Vagina (tissue), 2 donors: ENCODE measurements around the gene SSUH2.
"Not testable (repeated sequence)": the region's sequence is repeated elsewhere in the genome, so short reads cannot be mapped to it uniquely, and the experiment has no call there.

Experiments used
- POLR2A ChIP-seq, 2 donors: fragments of 450-650 bp; IDR thresholded peaks; one replicate each; pipeline ENCODE4 v1.6.1; 2017; ENCODE audit warnings: antibody characterized with exemption in 2 of 2, mild to moderate bottlenecking in 2 of 2, moderate library complexity in 2 of 2
- POLR2AphosphoS5 ChIP-seq, 2 donors: sonication (generic); formaldehyde crosslinking; IDR thresholded peaks; one replicate each; pipeline ENCODE4 v1.9.0; 2017; ENCODE audit warnings: antibody characterized with exemption in 2 of 2, mild to moderate bottlenecking in 2 of 2, low read depth in 1 of 2; ENCODE audit not compliant: insufficient read depth in 1 of 2
- TF ChIP-seq, protein P1 (sequence below), 3 experiments: fragments of 450-650 bp in 2 of 3; fragments of 200-600 bp in 1 of 3; sonication (generic) in 1 of 3; IDR thresholded peaks; one replicate each; pipeline ENCODE4 v1.5.1; 2017 to 2019; ENCODE audit warnings: antibody characterized with exemption in 3 of 3, mild to moderate bottlenecking in 2 of 3, moderate library complexity in 2 of 3

- TF ChIP-seq, protein P1, sequence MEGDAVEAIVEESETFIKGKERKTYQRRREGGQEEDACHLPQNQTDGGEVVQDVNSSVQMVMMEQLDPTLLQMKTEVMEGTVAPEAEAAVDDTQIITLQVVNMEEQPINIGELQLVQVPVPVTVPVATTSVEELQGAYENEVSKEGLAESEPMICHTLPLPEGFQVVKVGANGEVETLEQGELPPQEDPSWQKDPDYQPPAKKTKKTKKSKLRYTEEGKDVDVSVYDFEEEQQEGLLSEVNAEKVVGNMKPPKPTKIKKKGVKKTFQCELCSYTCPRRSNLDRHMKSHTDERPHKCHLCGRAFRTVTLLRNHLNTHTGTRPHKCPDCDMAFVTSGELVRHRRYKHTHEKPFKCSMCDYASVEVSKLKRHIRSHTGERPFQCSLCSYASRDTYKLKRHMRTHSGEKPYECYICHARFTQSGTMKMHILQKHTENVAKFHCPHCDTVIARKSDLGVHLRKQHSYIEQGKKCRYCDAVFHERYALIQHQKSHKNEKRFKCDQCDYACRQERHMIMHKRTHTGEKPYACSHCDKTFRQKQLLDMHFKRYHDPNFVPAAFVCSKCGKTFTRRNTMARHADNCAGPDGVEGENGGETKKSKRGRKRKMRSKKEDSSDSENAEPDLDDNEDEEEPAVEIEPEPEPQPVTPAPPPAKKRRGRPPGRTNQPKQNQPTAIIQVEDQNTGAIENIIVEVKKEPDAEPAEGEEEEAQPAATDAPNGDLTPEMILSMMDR (IDR thresholded peaks at IDR 0.05), result not testable (repeated sequence)
- not testable (repeated sequence) for TF ChIP-seq POLR2AphosphoS5 (IDR thresholded peaks at IDR 0.05; ENCODE audit: insufficient read depth in 1 of 2, low read depth in 1 of 2); POLR2A (IDR thresholded peaks at IDR 0.05)
Measured at GRCh38 chr3:8691295-8691694, 46.7 kb upstream of the SSUH2 start.
